ENCODE measurements around the gene INTS7.
A peak's percentile ranks its signal among the peaks of the same experiment; 100 is the strongest.
"Not testable (repeated sequence)": the region's sequence is repeated elsewhere in the genome, so short reads cannot be mapped to it uniquely, and the experiment has no call there.

Gene INTS7

GRCh38 chr1:211973541-211973940 lies 61.8 kb downstream of the INTS7 start:
- Histone ChIP-seq H3K9ac (no peak overlapping the region), H3K36me3 (peaks cover 39 to 99% (median 87%) of the 10 kb centered on the region in 11 experiments), H3K4me3 (no peak overlapping the region)

GRCh38 chr1:211968200-211968834 lies 67.0 kb downstream of the INTS7 start:
- Histone ChIP-seq H3K4me3 (no peak overlapping the region), H3K4me1 (peaks cover 0 to 12% (median 0%) of the 10 kb centered on the region in 10 experiments; a peak in 5 of 20 replicates), H3K9ac (no peak overlapping the region), H3K27me3 (no peaks in the 10 kb centered on the region), H3K9me3 (replicated peaks in 1 of 11) (peaks cover 0 to 17% (median 8%) of the 10 kb centered on the region in 11 experiments; a peak in 15 of 22 replicates), H3K4me2 (no peak overlapping the region), H4K20me1 (no peaks in the 10 kb centered on the region), H3K27ac (no peak overlapping the region), H3K36me3 (peaks cover 29 to 100% (median 86%) of the 10 kb centered on the region in 11 experiments)
- no peak for TF ChIP-seq Cebpa-rat (IDR thresholded peaks at IDR 0.05)

More at GRCh38 chr1:211973541-211973940, 61.8 kb downstream of the INTS7 start:
- Histone ChIP-seq H3K27me3 (no peaks in the 10 kb centered on the region), H3K4me2 (no peak overlapping the region), H3K9me3 (replicated peaks in 1 of 11) (no peaks in the 10 kb centered on the region), H3K4me1 (peaks cover 0 to 17% (median 0%) of the 10 kb centered on the region in 10 experiments; a peak in 3 of 20 replicates), H3K27ac (no peak overlapping the region), H4K20me1 (no peaks in the 10 kb centered on the region)
- TF ChIP-seq Cebpa-rat (IDR thresholded peaks at IDR 0.05): no peak

- TF ChIP-seq Cebpa-rat (IDR thresholded peaks at IDR 0.05): no peak
- H3K27me3 ChIP-seq: no peaks in the 10 kb centered on the region
Measured at GRCh38 chr1:211967704-211968103, 67.7 kb downstream of the INTS7 start.

GRCh38 chr1:211965108-211965805 lies 70.1 kb downstream of the INTS7 start:
- Histone ChIP-seq H3K9me3 (replicated peaks in 1 of 11) (peaks cover 0 to 19% (median 8%) of the 10 kb centered on the region in 11 experiments; a peak in 15 of 22 replicates), H3K4me3 (no peak overlapping the region), H3K36me3 (peaks cover 24 to 100% (median 88%) of the 10 kb centered on the region in 11 experiments), H4K20me1 (no peaks in the 10 kb centered on the region), H3K27me3 (no peaks in the 10 kb centered on the region), H3K27ac (no peak overlapping the region), H3K4me2 (no peak overlapping the region; a peak in 1 of 22 replicates), H3K9ac (no peak overlapping the region), H3K4me1 (peaks cover 0 to 12% (median 0%) of the 10 kb centered on the region in 10 experiments; a peak in 5 of 20 replicates)
- no peak for TF ChIP-seq Cebpa-rat (IDR thresholded peaks at IDR 0.05)

More at GRCh38 chr1:211967704-211968103, 67.7 kb downstream of the INTS7 start:
- Histone ChIP-seq H3K4me1 (peaks cover 0 to 12% (median 0%) of the 10 kb centered on the region in 10 experiments; a peak in 5 of 20 replicates), H3K36me3 (peaks cover 29 to 100% (median 86%) of the 10 kb centered on the region in 11 experiments), H3K9me3 (replicated peaks in 1 of 11) (peaks cover 0 to 19% (median 8%) of the 10 kb centered on the region in 11 experiments; a peak in 15 of 22 replicates), H4K20me1 (no peaks in the 10 kb centered on the region), H3K4me3 (no peak overlapping the region), H3K27ac (no peak overlapping the region), H3K9ac (no peak overlapping the region), H3K4me2 (no peak overlapping the region)

GRCh38 chr1:211959680-211960079 lies 75.7 kb downstream of the INTS7 start:
- Histone ChIP-seq H3K4me3 (no peak overlapping the region), H3K9ac (no peak overlapping the region), H4K20me1 (no peaks in the 10 kb centered on the region), H3K36me3 (peaks cover 39 to 94% (median 89%) of the 10 kb centered on the region in 11 experiments), H3K27me3 (no peaks in the 10 kb centered on the region), H3K4me2 (no peak overlapping the region), H3K27ac (no peak overlapping the region), H3K4me1 (peaks cover 0 to 3% (median 0%) of the 10 kb centered on the region in 10 experiments; a peak in 4 of 20 replicates), H3K9me3 (replicated peaks in 1 of 11) (peaks cover 0 to 26% (median 16%) of the 10 kb centered on the region in 11 experiments; a peak in 14 of 22 replicates)
- no peak for TF ChIP-seq Cebpa-rat (IDR thresholded peaks at IDR 0.05)

GRCh38 chr1:211959221-211959620 lies 76.1 kb downstream of the INTS7 start:
- Histone ChIP-seq H4K20me1 (no peaks in the 10 kb centered on the region), H3K4me2 (no peak overlapping the region), H3K9ac (no peak overlapping the region), H3K36me3 (peaks cover 39 to 90% (median 85%) of the 10 kb centered on the region in 11 experiments), H3K9me3 (replicated peaks in 1 of 11) (peaks cover 0 to 23% (median 15%) of the 10 kb centered on the region in 11 experiments; a peak in 14 of 22 replicates), H3K27me3 (no peaks in the 10 kb centered on the region), H3K4me1 (no peaks in the 10 kb centered on the region), H3K4me3 (no peak overlapping the region), H3K27ac (no peak overlapping the region)
- TF ChIP-seq Cebpa-rat (IDR thresholded peaks at IDR 0.05): no peak

- Histone ChIP-seq H3K36me3 (peaks cover 23 to 79% (median 67%) of the 10 kb centered on the region in 11 experiments), H3K4me1 (peaks cover 0 to 35% (median 7%) of the 10 kb centered on the region in 10 experiments; a peak in 11 of 20 replicates), H3K9me3 (replicated peaks in 1 of 11) (peaks cover 0 to 16% (median 9%) of the 10 kb centered on the region in 11 experiments; a peak in 14 of 22 replicates)
- H3K27me3 ChIP-seq, H4K20me1 ChIP-seq, H3K4me2 ChIP-seq, H3K27ac ChIP-seq, H3K9ac ChIP-seq, H3K4me3 ChIP-seq: not testable (repeated sequence)
Measured at GRCh38 chr1:211954028-211954427, 81.3 kb downstream of the INTS7 start.

- H3K4me3 ChIP-seq, H3K4me2 ChIP-seq, H3K27ac ChIP-seq, H4K20me1 ChIP-seq, H3K27me3 ChIP-seq, H3K9ac ChIP-seq: not testable (repeated sequence)
- Histone ChIP-seq H3K4me1 (peaks cover 0 to 40% (median 8%) of the 10 kb centered on the region in 10 experiments; a peak in 11 of 20 replicates), H3K36me3 (peaks cover 18 to 79% (median 64%) of the 10 kb centered on the region in 11 experiments), H3K9me3 (replicated peaks in 1 of 11) (peaks cover 0 to 16% (median 8%) of the 10 kb centered on the region in 11 experiments; a peak in 13 of 22 replicates)
Measured at GRCh38 chr1:211953543-211953942, 81.8 kb downstream of the INTS7 start.

- H4K20me1 ChIP-seq: no peaks in the 10 kb centered on the region
- H3K4me2 ChIP-seq: peak overlapping the region in 2 of 11 experiments; percentile 15 to 44; a peak in 2 of 22 replicates
- H3K36me3 ChIP-seq: peaks cover 9 to 75% (median 57%) of the 10 kb centered on the region in 11 experiments
Measured at GRCh38 chr1:211952299-211952698, 83.1 kb downstream of the INTS7 start.

More at GRCh38 chr1:211952299-211952698, 83.1 kb downstream of the INTS7 start:
- Histone ChIP-seq H3K9ac (no peak overlapping the region), H3K27ac (no peak overlapping the region), H3K4me1 (peaks cover 0 to 40% (median 8%) of the 10 kb centered on the region in 10 experiments; a peak in 11 of 20 replicates), H3K4me3 (no peak overlapping the region), H3K27me3 (no peaks in the 10 kb centered on the region), H3K9me3 (replicated peaks in 1 of 11) (peaks cover 0 to 16% (median 8%) of the 10 kb centered on the region in 11 experiments; a peak in 13 of 22 replicates)
- no peak for TF ChIP-seq Cebpa-rat (IDR thresholded peaks at IDR 0.05)
